Testis (tissue), 3 donors: ENCODE results near the gene HSPB2. TPM values are rescaled to one million over a fixed set of nuclear protein-coding genes. Genes with fewer than 3 reads are reported as not detected.
"Not testable (repeated sequence)": the region's sequence is repeated elsewhere in the genome, so short reads cannot be mapped to it uniquely, and the experiment has no call there.

ENCODE experiments used
- DNase-seq: peaks from one replicate; pipeline ENCODE4 v3.0.0-alpha.2; 2019
- H3K27ac ChIP-seq, 2 donors: fragments of 200-600 bp; sonication (generic); one replicate each; pipeline ENCODE4 v1.5.1; 2019
- H3K27me3 ChIP-seq: fragments of 200-600 bp; sonication (generic); one replicate; pipeline ENCODE4 v1.5.1; 2019
- H3K36me3 ChIP-seq: fragments of 200-600 bp; sonication (generic); one replicate; pipeline ENCODE4 v1.5.1; 2017; ENCODE audit warnings: low read depth; ENCODE audit errors: missing control alignments
- H3K4me1 ChIP-seq: fragments of 200-600 bp; sonication (generic); one replicate; pipeline ENCODE4 v1.5.1; 2019
- H3K4me3 ChIP-seq, 2 donors: fragments of 200-600 bp; sonication (generic); one replicate each; pipeline ENCODE4 v1.5.1; 2017 to 2019
- H3K9me3 ChIP-seq: fragments of 200-600 bp; sonication (generic); one replicate; pipeline ENCODE4 v1.5.1; 2017
- CTCF ChIP-seq, 3 experiments: fragments of 450-650 bp in 2 of 3; fragments of 200-600 bp in 1 of 3; sonication (generic) in 1 of 3; IDR thresholded peaks; one replicate each; pipeline ENCODE4 v1.5.1; 2016 to 2019; ENCODE audit warnings: antibody characterized with exemption in 3 of 3, mild to moderate bottlenecking in 2 of 3, moderate library complexity in 1 of 3
- POLR2A ChIP-seq: fragments of 450-650 bp; IDR thresholded peaks from one replicate; pipeline ENCODE4 v1.6.1; 2017; ENCODE audit warnings: antibody characterized with exemption, mild to moderate bottlenecking, moderate library complexity
- WGBS, 2 donors: methylation state at CpG; one replicate each; pipeline ENCODE4 v1.1.5; 2018; 5-methylcytosine and 5-hydroxymethylcytosine counted together
- intact Hi-C: fragments of 100-400 bp; cut with DNase I; formaldehyde crosslinking; loops from one replicate; pipeline ENCODE4 v1.15.1; 2023; ENCODE audit warnings: low total_unique reads
- polyA plus RNA-seq: library from polyadenylated mRNA; stranded (reverse); fragments of 350-450 nt; fragmentation: Illumina TruSeq; extraction: RNeasy Lipid Tissue Mini Kit (QIAGEN cat#74804); gene quantifications from one replicate; pipeline ENCODE4 v1.2.3, GENCODE V29; 2014; ENCODE audit warnings: low read depth, low replicate concordance; ENCODE audit not compliant: insufficient read depth
- total RNA-seq, 2 donors: library from RNA; depleted of rRNA; stranded (reverse); fragments of >200 nt; gene quantifications; one replicate each; pipeline ENCODE4 v1.2.3, GENCODE V29; 2016

The HSPB2 gene
- total and polyA plus RNA-seq, 3 donors from 2014 or later, result 6.0 TPM; not detected in 2

- no peak for DNase-seq
- peak overlapping the region in 1 of 2 donors; percentile 87 for H3K27ac ChIP-seq
- H3K36me3 ChIP-seq, result no peaks in the 10 kb centered on the region
- 75 to 77% methylated on average over 16 of the region's 16 CpGs for WGBS, 2 donors
- H3K4me3 ChIP-seq, result peak overlapping the region in 1 of 2 donors; percentile 52
- TF ChIP-seq POLR2A (no peak), CTCF (IDR thresholded peaks at IDR 0.05) (no peak)
- H3K27me3 ChIP-seq, result no peaks in the 10 kb centered on the region
- peaks cover 13% of the 10 kb centered on the region for H3K4me1 ChIP-seq
- H3K9me3 ChIP-seq, result no peaks in the 10 kb centered on the region
- intact Hi-C loops, result no loop called here
These were observed 13.4 kb downstream of the HSPB2 start for GRCh38 chr11:111925953-111926352.

GRCh38 chr11:111926505-111927391, 14.2 kb downstream of the HSPB2 start:
- intact Hi-C loops, result no loop called here
- Histone ChIP-seq H3K4me3 (peak overlapping the region; percentile 47 to 60), H3K27ac (peak overlapping the region; percentile 73 to 87), H3K27me3 (no peaks in the 10 kb centered on the region), H3K36me3 (no peaks in the 10 kb centered on the region), H3K9me3 (no peaks in the 10 kb centered on the region), H3K4me1 (peaks cover 13% of the 10 kb centered on the region)
- no peak for TF ChIP-seq CTCF (IDR thresholded peaks at IDR 0.05)
- peak; percentile 14 for TF ChIP-seq POLR2A
- peak; percentile 97 for DNase-seq
- WGBS, 2 donors, result 1% methylated on average over 6 to 47 of the region's 47 CpGs

GRCh38 chr11:111930472-111930871, 17.9 kb downstream of the HSPB2 start:
- Histone ChIP-seq H3K27me3 (no peaks in the 10 kb centered on the region), H3K9me3 (no peaks in the 10 kb centered on the region), H3K4me3 (no peak overlapping the region), H3K4me1 (peaks cover 4% of the 10 kb centered on the region), H3K27ac (no peak overlapping the region), H3K36me3 (no peaks in the 10 kb centered on the region)
- no peak for TF ChIP-seq CTCF (IDR thresholded peaks at IDR 0.05)
- TF ChIP-seq POLR2A, result no peak
- 78 to 86% methylated on average over 4 of the region's 4 CpGs for WGBS, 2 donors
- intact Hi-C loops, result no loop called here
- no peak for DNase-seq

DNA sequence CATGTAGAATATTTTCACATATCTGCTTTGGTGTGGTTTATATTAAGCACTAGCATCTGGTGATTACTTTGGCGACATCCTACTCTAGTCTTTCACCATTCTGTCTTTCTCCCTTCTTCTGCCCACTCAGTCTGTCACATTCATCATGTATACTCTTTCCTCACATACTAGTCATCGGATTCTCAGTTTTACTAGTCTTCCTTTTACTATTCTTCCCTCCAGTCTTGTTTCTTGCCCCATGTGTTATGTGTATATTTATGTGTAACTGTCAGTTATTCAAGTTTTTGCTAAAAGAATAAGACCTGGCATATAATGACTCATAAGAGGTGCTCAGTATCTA, 20.0 kb downstream of the HSPB2 start:
- no peaks in the 10 kb centered on the region for H3K36me3 ChIP-seq
- H3K27ac ChIP-seq, result no peak overlapping the region
- 83 to 88% methylated on average over 2 of the region's 2 CpGs for WGBS, 2 donors
- intact Hi-C loops, result no loop called here
- H3K9me3 ChIP-seq, result no peaks in the 10 kb centered on the region
- no peaks in the 10 kb centered on the region for H3K27me3 ChIP-seq
- H3K4me1 ChIP-seq, result peaks cover 13% of the 10 kb centered on the region
- no peak for DNase-seq
- H3K4me3 ChIP-seq, result no peak overlapping the region
- TF ChIP-seq POLR2A (no peak), CTCF (IDR thresholded peaks at IDR 0.05) (no peak)

DNA sequence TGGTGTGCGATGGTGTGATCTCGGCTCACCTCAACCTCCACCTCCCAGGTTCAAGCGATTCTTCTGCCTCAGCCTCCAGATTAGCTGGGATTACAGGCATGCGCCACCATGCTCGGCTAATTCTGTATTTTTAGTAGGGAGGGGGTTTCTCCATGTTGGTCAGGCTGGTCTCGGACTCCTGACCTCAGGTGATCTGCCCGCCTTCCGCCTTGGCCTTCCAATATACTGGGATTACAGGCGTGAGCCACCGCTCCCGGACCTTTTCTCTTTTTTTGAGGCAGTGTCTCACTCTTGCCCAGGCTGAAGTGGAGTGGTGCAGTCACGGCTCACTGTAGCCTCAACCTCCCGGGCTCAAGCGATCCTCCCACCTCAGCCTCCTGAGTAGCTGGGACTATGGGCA, 20.6 kb downstream of the HSPB2 start:
- H3K4me3 ChIP-seq, intact Hi-C loops, H3K36me3 ChIP-seq, H3K9me3 ChIP-seq, DNase-seq, H3K27ac ChIP-seq, H3K27me3 ChIP-seq: not testable (repeated sequence)
- peaks cover 13% of the 10 kb centered on the region for H3K4me1 ChIP-seq
- 93 to 95% methylated on average over 14 of the region's 14 CpGs for WGBS, 2 donors
